Adrenal gland (tissue), 5 donors: ENCODE data around the gene PRKCH.

ENCODE experiments used
- POLR2A ChIP-seq, 2 donors: fragments of 450-650 bp; IDR thresholded peaks; one replicate each; pipeline ENCODE4 v1.6.1; 2017; ENCODE audit warnings: antibody characterized with exemption in 2 of 2, mild to moderate bottlenecking in 2 of 2, moderate library complexity in 1 of 2
- TF ChIP-seq, protein P1 (sequence below), 6 experiments: fragments of 450-650 bp in 4 of 6; fragments of 200-600 bp in 2 of 6; sonication (generic) in 1 of 6; IDR thresholded peaks; 1 replicate in 5 of 6; 2 replicates in 1 of 6; pipeline versions ENCODE4 v1.5.1 to v1.8.0; 2016 to 2021; ENCODE audit warnings: antibody characterized with exemption in 6 of 6, mild to moderate bottlenecking in 2 of 6, moderate library complexity in 1 of 6
- donor health status: DM: no; HTN: no; CAD: no.

DNA sequence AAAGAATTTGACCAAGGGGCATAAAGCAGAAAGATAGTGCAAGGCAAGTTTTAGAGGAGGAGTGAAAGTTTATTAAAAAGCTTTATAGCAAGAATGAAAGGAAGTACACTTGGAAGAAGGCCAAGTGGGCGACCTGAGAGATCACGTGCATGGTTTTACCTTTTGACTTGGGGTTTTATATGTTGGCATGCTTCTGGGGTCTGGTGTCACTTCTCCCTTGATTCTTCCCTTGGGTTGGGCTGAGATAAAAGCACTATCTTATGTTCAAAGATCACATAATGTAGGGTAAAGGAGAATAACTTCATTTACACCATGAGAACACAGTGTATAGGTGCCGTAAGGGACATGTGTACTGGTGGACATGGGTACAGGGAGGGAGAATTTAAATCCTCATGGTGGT is 22.6 kb upstream of the PRKCH start:
- TF ChIP-seq, protein P1, sequence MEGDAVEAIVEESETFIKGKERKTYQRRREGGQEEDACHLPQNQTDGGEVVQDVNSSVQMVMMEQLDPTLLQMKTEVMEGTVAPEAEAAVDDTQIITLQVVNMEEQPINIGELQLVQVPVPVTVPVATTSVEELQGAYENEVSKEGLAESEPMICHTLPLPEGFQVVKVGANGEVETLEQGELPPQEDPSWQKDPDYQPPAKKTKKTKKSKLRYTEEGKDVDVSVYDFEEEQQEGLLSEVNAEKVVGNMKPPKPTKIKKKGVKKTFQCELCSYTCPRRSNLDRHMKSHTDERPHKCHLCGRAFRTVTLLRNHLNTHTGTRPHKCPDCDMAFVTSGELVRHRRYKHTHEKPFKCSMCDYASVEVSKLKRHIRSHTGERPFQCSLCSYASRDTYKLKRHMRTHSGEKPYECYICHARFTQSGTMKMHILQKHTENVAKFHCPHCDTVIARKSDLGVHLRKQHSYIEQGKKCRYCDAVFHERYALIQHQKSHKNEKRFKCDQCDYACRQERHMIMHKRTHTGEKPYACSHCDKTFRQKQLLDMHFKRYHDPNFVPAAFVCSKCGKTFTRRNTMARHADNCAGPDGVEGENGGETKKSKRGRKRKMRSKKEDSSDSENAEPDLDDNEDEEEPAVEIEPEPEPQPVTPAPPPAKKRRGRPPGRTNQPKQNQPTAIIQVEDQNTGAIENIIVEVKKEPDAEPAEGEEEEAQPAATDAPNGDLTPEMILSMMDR (IDR thresholded peaks at IDR 0.05), result no peak
- TF ChIP-seq POLR2A (IDR thresholded peaks at IDR 0.05), result no peak
